ENCODE results near the gene NEURL4.

Gene NEURL4

DNA sequence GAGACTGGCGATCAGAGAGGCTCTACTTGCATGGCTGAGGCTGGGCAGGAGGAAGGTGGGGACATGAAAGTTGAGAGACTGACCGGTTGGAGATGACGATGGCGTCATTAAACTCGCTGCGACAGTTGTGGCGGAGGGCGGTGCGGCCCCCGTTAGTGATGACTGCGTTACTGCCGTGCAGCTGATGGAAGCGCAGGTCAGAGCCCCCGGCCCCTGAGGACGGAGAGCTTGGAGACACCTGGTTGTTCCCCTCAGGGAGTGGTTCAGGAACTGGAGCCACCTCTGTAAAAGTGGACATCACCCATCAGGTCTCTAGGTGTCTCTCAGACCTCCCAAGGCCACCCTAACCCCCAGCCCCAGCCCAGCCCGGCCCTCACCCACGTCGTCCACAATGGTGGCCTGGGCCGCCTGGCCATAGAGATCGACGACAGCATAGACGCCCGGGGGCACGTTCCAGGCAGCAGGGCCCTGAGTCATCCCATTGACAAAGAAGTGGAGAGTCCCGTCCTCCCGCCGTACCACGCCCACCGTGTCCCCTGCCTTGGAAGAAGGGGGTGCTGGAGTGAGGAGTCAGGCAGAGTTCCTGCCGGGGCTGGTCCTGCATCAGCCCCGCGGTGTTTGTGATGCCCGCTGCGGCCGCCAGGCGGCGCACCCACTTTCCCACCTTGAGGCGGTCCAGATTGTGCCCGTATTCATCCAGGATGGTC, 5.3 kb downstream of the NEURL4 start:
- no peak for DNase-seq

DNA sequence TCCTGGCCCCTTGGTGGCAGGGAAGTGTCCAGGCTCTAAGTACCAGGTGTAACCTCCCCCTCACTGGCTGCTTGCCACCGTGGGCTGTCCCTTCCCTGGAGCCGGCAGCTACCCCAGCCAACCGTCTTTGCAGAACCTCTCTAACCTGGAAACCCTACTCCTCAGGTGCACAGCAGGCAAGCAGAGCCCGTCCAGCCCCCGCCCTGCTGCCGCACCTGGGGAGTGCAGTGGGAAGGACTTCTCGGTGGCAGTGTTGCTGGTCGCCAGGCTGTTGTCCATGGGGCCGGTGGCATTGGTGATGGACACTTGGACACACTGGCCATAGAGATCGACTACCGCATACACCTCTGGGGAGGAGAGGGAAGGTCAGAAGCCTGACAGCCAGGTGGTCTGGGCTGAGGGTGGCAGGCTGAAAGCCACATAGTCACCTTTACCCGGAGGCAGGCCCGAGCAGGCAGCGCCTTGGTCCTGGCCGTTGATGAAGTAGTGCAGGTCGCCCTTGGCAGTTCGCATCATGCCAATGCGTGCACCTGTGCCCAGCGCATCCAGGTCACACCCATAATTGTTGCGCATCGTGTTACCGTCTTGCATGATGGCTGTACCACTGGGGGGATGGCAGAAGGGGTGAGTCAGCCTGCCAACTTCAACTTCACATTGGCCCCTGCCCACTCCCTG, 6.5 kb downstream of the NEURL4 start:
- DNase-seq: no peak

DNA sequence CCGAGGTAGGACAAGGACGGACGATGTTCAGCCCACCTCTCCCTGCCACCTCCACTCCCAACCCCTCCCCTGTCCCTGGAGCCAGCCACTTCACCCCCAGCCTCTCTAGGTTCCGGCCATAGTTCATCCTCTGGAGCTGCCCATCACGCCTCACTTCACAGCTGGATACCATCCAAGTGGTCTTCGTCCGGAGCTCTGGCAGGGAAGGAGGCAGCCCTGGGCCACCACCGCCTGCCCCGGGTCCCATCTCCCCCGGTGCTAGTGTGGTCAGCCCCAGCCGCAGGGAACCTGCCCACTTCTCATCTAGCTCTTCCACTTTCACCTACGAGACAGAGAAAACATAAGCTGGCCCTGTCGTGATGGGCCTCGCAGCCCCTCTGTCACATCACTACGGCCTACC, 7.7 kb downstream of the NEURL4 start:
- no peak for DNase-seq

DNA sequence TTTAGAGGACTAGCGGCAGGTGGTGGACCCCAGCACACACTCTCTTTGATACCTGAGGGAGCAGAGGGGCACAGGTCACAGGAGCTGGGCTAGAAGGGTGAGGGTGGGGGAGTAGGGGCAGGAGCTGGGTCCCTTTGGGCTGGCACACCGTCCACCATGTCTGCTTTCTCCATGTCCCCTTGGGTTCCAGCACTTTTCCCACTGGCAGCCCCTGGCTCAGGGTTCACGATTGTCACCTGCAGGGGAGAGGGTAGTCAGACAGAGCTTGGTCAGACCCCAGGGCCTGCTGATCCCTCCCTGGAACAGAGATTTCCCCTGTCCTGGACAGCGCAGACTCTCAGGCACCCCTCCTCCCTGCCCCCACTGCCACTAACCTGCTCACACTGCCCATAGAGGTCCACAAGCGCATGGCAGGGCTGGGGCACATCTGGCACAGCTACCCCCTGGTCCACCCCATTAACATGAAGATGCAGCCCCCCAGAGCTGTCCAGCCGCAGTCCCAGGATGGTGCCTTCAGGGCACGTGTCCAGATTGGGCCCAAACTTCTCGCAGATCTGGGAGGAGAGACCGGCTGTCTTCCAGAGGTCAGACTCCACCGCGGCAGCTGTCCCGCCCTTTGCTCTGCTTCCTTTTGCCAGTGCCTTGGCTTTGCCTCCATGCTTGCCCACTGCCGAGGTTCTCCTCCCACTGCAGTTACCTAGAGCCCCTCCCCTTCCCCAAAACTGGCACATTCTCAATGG, 10.8 kb downstream of the NEURL4 start:
- no peak for DNase-seq

DNA sequence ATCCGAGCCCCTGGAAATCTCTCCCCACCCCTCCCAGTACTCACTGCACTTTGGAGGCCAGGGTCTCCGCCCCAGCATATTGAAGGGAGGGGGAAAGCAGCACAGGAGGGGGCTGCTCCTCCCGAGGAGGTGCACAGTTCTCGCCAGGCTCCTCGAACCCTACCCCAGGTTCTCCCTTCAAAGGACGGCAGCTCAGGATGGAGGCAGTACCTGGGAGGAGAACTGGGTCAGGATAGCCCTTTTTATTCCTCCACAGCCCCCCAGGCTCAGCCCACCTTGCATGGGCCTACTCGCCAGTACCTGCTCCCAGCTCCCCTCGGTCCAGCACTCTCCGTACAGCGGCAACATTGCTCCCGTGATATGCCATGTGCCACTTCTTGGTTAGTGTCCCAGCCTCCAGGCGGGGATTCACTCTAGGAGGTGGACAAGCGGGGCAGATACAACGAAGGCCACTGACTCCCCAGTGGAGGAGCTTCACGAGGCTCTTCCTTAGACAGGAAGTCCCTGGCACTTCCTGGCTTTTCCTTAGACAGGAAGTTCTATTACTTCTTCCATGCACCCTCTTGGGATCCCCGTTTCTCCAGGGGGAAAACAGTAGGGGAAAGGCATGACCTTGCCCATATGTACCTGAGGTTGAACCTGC, 11.9 kb downstream of the NEURL4 start:
- no peak for DNase-seq

DNA sequence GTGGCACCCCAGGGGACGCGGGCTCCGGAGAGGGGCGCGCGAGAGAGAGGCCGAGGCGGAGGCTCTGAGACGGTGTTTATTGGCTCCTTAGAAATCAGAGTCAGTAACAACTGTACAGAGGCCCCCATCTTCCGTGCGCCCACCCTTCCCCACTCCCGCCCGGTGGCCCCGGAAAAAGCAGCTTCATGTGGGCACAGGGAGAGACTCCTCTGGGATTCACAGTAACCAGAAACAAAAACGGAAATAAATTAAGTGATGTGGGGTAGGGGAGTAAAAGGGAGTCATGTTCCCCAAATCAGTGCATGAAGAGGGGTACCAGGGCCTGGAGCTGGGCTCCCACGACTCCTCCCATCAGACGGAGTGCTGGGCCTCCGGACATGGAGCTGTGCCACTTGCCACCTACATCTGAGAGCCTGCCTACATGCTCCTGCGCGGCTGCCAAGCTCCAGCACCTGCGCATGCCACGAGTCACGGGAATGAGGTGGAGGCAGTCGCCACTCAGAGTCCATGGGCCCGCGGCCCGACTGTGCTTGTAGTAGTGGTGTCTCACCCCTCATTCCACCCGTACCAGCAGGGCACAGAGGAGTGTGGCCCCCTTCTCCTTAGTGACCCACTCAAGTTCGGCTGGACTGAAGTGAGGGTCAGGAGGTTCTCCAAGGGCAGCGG, 13.4 kb downstream of the NEURL4 start:
- no peak for DNase-seq

DNA sequence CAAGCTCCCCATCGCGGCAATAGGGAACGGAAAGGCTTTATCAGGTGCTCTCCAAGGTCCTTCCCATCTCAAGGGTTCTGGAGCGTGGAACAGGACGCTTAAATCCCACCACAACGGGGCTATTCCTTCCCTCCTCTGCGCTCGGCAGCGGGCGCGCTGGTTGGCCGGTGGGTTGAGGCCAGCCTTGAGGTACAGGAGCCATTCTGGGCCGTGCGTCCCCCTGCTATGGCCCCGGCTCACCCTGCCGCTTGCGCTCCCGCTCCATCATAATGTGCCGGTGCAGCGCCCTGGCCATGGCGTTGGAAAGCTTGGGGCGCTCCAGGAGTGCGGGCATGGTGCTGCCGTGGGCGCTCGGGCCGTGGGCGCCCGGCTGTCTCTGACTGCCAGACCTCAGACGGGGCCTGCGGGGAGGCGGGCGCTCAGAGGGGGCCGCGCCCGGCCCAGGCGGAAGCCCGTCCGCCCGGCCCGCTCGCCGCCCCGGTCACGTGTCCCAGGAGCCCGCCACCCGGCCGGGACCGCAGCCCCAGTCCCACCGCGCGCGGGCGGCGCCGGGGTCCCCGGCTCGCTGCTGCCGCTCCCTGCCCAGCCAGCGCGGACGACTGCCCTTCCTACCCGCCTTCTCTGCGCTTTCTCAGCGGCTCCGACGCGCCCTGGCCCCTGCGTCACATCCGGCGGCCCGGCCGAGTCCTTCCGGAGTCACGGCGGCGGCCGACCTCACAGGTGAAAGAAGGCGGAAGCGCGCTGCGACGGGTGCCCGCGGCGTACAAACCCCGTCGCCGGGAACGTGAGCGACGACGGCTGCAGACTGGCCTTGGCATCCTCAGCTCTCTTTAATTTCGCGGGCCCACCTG, 14.2 kb downstream of the NEURL4 start, which contains the start of gene GPS2:
TSS of gene GPS2 (minus strand) at position 642 of the 851 bp plus-strand sequence. CDS start at position 334, 308 bp downstream.
- peak; percentile 86 for DNase-seq

DNA sequence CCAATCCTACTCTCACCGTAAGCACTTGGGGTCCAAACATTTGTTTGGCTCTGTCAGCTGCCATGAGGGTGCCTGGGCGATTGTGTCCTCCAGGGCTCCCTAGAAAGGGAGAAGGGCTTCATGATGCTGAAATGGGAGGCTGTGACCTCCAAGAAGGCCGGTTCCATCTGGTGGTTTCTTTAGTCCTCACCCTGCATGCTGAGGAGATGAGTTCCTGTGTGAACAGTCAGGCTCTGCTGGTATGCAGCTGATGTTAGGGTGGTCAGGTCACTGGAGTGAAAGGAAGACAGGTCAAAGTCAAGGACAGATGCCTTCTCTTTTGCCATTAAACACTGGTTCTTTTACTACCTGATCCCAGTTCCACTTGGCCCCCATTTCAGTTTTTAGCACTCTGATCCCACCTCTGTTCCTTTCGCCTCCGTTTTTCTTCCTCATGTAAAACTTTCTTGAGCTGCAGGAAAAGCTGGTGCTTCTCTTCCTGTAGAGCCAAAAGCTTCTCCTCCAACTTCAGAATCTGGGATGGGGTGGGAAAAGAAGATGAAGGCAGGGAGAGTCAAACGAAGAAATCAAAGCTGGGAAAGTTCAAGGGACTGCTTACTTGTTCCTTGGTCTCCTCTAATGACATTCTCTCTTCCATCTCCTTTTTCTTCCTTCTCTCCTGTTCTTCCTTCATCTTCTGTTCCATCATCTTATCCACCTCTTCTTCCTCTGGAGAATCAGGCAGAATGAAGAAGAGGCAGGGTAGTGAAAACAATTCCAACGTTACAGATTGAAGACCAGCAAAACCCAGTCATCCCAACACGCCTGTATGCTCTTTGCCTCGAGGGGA, 15.0 kb downstream of the NEURL4 start:
- no peak for DNase-seq

DNA sequence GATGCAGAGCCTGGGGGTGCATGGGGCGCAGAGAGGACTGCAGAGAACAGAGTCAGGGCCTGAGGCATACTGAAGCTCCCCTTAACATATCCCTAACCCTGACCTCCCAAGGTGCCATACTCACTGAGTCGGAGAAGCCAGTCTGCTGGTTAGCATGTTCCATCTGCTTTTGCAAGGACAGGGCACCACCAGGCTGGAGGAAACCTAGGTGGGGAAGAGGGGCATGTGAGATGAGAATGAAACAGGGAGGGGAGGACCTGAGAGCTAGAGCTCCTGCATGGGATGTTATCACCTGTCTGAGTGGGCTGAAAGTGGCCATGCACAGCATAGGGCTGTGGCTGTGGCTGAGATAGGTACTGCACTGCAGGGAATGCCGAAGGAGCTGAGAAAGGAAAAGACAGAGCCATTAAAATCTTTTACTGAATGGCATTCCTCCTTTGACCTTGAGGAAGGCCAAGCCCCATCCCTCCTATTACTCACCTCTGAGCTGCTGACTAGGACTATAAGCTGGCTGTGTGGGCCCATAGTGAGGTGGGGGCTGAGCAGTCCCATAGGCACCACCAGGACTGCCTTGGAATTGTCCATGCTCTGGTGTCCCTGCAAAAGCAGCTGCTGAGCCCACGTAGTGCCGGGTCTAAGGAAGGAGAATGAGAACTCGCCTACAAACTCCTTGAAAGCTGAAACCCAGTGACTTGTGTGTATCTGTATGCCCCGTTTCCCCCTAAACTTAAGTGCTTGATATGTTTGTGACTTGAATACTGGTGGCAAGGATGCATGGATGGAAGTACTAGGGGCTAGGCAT, 15.8 kb downstream of the NEURL4 start:
- DNase-seq: no peak

DNA sequence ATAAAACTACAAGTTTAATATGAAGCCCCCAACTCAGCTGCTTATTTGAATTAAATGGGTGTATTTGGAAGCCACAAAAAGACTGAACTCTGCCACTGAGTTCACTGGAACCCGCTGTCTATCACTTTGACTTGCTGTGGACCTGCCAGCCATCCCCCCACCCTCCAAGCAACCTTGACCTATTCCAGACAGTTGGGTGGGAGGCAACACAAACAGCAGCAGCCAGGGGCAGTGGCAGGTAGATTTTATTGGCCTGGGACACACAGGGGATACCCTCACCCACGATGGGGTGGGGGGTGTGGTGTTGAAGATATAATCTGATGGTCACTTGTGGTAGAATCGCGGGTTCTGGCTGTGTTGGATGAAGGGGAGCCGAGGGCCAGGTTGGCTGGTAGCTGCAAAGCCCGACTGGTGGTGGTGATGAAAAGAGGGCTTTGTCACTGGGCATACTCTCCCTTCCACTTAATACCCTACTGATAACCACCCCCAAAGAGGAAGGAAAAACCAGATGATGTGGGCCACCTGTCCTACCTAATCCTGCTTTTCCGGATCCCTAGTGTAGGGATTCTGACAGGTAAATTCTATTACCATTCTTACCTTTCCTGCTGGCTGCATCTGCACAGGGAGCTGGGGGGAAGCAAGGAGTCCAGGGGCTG, 16.6 kb downstream of the NEURL4 start:
- no peak for DNase-seq

DNA sequence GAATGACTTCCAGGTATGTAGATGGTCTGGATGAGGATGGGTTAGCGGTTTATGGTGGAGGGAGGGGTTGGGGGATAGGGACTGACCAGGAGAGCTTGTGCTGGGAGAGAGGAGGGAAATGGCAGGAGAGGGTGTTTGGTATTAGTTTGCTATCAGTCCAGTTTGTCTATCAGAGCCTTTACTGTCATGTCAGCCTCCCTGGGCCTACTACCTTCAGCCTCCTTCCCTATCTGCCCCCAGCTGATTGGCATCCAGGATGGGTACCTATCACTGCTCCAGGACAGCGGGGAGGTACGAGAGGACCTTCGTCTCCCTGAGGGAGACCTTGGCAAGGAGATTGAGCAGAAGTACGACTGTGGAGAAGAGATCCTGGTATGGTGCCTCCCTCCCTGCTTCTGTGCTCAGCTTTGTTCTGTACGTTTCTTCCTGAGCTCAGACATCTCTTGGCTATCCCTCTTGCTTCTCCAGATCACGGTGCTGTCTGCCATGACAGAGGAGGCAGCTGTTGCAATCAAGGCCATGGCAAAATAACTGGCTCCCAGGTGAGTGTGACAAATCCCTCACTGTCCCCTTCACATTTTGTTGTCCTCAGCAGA, 17.9 kb downstream of the NEURL4 start:
- DNase-seq: no peak

DNA sequence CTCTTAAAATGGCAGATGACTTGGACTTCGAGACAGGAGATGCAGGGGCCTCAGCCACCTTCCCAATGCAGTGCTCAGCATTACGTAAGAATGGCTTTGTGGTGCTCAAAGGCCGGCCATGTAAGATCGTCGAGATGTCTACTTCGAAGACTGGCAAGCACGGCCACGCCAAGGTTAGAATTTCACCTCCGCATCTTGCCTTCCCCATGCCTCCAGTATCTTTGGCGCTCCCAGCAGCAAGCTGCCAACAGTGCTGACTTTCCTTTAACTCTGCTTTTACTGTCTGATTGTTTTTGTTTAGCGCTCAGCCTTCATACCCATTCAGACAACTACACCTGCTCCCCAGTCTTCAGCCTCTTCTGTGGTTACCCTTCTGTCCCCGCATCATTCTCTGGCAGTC, 19.5 kb downstream of the NEURL4 start:
- DNase-seq: no peak

DNA sequence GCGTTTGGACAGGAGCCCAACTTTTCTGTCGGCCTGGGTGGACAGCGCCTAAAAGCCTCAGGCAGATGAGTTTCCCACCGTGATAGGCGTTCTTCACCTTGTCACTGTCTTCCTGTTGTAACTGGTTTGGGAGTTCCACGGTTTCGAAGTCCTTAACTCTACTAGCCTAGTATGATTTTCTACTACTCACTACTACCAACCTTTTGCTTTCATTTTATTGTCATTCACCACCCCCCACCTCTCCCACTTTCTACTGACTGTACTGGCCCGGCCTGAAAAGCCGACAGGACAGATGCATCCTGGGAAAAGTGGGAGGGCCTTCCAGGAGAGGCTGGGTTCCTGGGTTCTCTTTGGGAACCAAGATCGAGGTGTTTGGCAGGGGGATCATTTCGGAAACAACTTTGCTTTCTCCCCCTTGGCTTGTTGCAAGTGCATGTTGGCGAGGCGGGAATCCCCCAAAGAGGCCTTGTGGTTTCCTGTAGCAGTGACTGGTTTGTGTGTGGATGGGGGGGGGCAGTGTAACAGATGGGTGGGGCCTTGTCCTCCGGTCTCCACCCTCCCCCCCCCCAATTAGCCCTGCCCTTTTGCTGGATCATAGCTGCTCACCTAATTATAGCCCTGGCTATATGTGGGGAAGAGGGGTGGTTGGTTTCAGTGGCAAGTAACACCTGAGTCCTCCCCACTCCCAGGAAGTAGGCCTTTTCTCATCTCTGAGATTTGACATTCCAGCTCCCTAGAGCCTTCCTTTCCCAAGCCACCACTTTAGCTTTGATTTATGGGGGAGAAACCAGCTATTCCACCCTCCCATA, 20.3 kb downstream of the NEURL4 start:
- peak; percentile 23 for DNase-seq

DNA sequence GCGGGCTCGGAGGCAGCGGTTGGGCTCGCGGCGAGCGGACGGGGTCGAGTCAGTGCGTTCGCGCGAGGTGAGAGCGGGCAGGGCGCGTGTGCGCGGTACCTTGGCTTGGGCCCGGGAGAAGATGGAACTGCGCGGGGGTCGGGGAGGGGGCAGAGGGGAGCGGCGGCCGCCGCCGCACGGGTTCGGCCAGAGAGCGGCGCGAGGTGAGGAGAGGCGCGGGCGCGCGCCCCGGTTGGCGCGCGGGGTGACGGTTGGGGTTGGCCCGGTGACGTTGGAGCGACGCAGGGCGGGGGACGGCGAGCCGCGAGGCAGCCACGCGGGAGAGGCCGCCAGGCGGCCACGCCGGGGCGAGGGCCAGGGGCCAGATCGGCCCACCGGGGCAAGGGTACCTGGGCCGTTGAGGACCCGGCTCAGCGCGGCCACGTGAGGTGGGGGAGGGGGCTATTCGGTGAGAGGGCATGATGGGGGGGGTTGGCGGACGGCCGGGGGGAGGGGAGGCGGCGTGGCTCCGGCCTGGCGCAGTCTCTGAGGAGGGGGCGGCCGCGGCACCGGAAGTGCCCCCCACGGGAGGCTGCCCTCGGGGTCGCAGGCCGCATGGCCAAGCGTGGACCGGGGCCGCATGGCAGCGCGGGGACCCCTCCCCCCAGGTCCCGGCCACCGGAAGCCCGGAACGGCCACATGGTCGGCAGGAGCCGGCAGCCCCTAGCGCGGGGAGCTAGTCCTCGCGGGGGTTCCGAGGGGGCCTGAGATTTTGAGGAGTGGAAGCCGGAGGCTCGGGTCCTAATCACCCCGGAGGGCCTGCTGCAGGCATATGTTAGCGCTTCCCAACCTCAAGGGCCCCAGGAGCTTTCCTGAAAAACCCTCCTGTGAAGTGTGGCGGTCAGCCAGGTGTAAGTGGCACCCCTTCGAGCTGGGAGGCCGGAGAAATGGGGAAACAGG, 21.2 kb downstream of the NEURL4 start:
- DNase-seq: peak; percentile 56

DNA sequence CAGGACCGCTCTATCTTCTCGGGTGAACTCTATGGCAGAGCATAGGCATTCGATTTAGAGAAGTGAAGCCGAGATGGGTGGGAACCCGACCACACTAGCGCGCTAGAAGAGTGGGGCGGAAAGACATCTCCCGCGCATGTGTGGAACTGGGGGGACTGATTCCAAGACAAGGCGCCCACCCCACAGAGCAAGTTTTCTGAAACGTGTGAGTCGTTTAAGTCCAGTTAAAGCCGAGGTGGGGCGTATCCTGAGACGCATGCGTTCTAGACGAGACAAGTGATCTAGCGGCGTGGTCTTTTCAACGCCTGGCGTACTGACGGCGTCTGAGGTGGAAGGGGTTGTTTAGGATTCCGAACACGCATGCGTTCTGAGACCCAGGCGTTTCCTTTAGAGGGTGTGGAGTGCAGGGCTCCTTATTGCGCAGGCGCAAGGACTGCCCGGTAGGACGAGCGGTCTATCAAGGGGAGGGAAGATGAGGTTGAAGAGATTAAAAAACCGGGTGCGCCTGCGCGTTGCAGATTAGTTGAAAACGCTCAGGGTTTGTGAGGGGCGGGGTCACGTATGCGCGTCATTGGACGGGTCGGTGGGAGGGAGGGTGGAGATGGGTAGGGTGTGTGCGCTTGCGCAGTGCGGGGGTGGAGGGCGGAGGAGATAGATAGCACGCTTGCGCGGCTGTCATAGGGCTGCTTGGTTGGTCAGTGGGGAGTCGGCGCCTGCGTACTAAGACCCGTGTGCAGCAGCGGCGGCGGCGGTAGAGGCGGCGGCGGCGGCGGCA, 22.0 kb downstream of the NEURL4 start, which contains the start of gene EIF5A:
TSS of gene EIF5A (plus strand) at position 718 of the 775 bp plus-strand sequence. CDS start 2,008 bp downstream, outside the sequence.
- DNase-seq: peak; percentile 95
